CD14-positive monocyte (primary cell): ENCODE measurements around the gene HES4. TPM values are rescaled to one million over a fixed set of nuclear protein-coding genes. Genes with fewer than 3 reads are reported as not detected.

Experiments
- DNase-seq, 3 donors: peaks; one replicate each; pipeline ENCODE4 v3.0.0-alpha.2; 2011 to 2022
- H2AFZ ChIP-seq: 2 replicates; pipeline ENCODE4 v1.6.0; 2012; ENCODE audit warnings: mild to moderate bottlenecking, low read depth, low read length, inconsistent platforms; ENCODE audit not compliant: insufficient read depth, poor library complexity, severe bottlenecking
- H3K27ac ChIP-seq, 2 donors: 1 replicate in 1 of 2; 2 replicates in 1 of 2; pipeline ENCODE4 v1.5.1; 2012 to 2013; ENCODE audit warnings: low read length in 2 of 2, control low read depth in 1 of 2, inconsistent platforms in 1 of 2, low read depth in 1 of 2, mild to moderate bottlenecking in 1 of 2
- H3K27me3 ChIP-seq, 2 donors: one replicate each; pipeline versions ENCODE4 v1.6.0 to v1.6.1; 2011 to 2013; ENCODE audit warnings: low read length in 2 of 2; ENCODE audit not compliant: control insufficient read depth in 2 of 2, insufficient read depth in 2 of 2
- H3K36me3 ChIP-seq, 2 donors: replicated peaks in 1 of 2; 1 replicate in 1 of 2; 2 replicates in 1 of 2; pipeline versions ENCODE4 v1.5.1 to v1.6.1; 2012 to 2013; ENCODE audit warnings: low read length in 2 of 2, control low read depth in 1 of 2, inconsistent platforms in 1 of 2, mild to moderate bottlenecking in 1 of 2; ENCODE audit not compliant: insufficient read depth in 2 of 2, control insufficient read depth in 1 of 2
- H3K4me1 ChIP-seq, 2 donors: 1 replicate in 1 of 2; 2 replicates in 1 of 2; pipeline versions ENCODE4 v1.5.1 to v1.6.1; 2012 to 2013; ENCODE audit warnings: low read length in 2 of 2, control low read depth in 1 of 2, inconsistent platforms in 1 of 2, mild to moderate bottlenecking in 1 of 2, moderate library complexity in 1 of 2; ENCODE audit not compliant: insufficient read depth in 2 of 2, control insufficient read depth in 1 of 2
- H3K4me2 ChIP-seq: replicated peaks from 2 replicates; pipeline ENCODE3; 2012; ENCODE audit warnings: low read length, moderate library complexity, mild to moderate bottlenecking; ENCODE audit not compliant: poor library complexity, severe bottlenecking; ENCODE audit errors: extremely low read depth
- H3K4me3 ChIP-seq, 3 experiments: fragments of 200-600 bp in 1 of 3; sonication (generic) in 1 of 3; replicated peaks in 1 of 3; 1 replicate in 2 of 3; 2 replicates in 1 of 3; pipeline ENCODE4 v1.5.1; 2011 to 2013; ENCODE audit warnings: low read length in 3 of 3, mild to moderate bottlenecking in 3 of 3, control low read depth in 2 of 3, low read depth in 2 of 3, inconsistent platforms in 1 of 3, moderate library complexity in 1 of 3
- H3K79me2 ChIP-seq: 2 replicates; pipeline ENCODE4 v1.6.0; 2012; ENCODE audit warnings: mild to moderate bottlenecking, control low read depth, inconsistent platforms, low read length, moderate library complexity; ENCODE audit not compliant: insufficient read depth
- H3K9ac ChIP-seq: 2 replicates; pipeline ENCODE4 v1.6.0; 2017; ENCODE audit warnings: low read length, mild to moderate bottlenecking; ENCODE audit not compliant: insufficient read depth, poor library complexity, severe bottlenecking
- H3K9me3 ChIP-seq, 2 donors: replicated peaks in 1 of 2; 1 replicate in 1 of 2; 2 replicates in 1 of 2; pipeline versions ENCODE4 v1.5.1 to v1.6.1; 2012 to 2013; ENCODE audit warnings: low read length in 2 of 2, control low read depth in 1 of 2; ENCODE audit not compliant: control insufficient read depth in 1 of 2, insufficient read depth in 1 of 2
- H4K20me1 ChIP-seq: 2 replicates; pipeline ENCODE4 v1.6.0; 2012; ENCODE audit warnings: mild to moderate bottlenecking, low read length, control low read depth, moderate library complexity; ENCODE audit not compliant: insufficient read depth
- H3K27ac Mint-ChIP-seq, 7 donors: one replicate each; pipeline ENCODE4 v1.8.0; 2020; ENCODE audit warnings: mild to moderate bottlenecking in 7 of 7, mixed read lengths in 7 of 7, moderate library complexity in 6 of 7, inconsistent platforms in 2 of 7
- H3K27me3 Mint-ChIP-seq, 3 donors: one replicate each; pipeline ENCODE4 v1.8.0; 2021 to 2022; ENCODE audit warnings: low read depth in 3 of 3, mild to moderate bottlenecking in 3 of 3, mixed read lengths in 3 of 3, moderate library complexity in 3 of 3, inconsistent platforms in 1 of 3
- H3K36me3 Mint-ChIP-seq, 2 donors: one replicate each; pipeline ENCODE4 v1.8.0; 2020; ENCODE audit warnings: mixed read lengths in 2 of 2, inconsistent platforms in 1 of 2, mild to moderate bottlenecking in 1 of 2
- H3K4me1 Mint-ChIP-seq: one replicate; pipeline ENCODE4 v1.8.0; 2020; ENCODE audit warnings: mild to moderate bottlenecking, mixed read lengths
- H3K4me3 Mint-ChIP-seq, 2 donors: one replicate each; pipeline ENCODE4 v1.8.0; 2020; ENCODE audit warnings: mild to moderate bottlenecking in 2 of 2, mixed read lengths in 2 of 2, moderate library complexity in 1 of 2
- H3K9me3 Mint-ChIP-seq, 7 donors: one replicate each; pipeline ENCODE4 v1.8.0; 2020 to 2022; ENCODE audit warnings: mixed read lengths in 7 of 7, mild to moderate bottlenecking in 6 of 7, moderate library complexity in 6 of 7, inconsistent platforms in 2 of 7
- CTCF ChIP-seq: fragments of 200-600 bp; IDR thresholded peaks from one replicate; pipeline ENCODE4 v1.8.0; 2022; ENCODE audit warnings: antibody characterized with exemption, mild to moderate bottlenecking
- WGBS: methylation state at CpG from one replicate; pipeline ENCODE4 v1.1.5; 2013; ENCODE audit warnings: missing lambda C conversion rate; ENCODE audit not compliant: insufficient coverage; 5-methylcytosine and 5-hydroxymethylcytosine counted together
- intact Hi-C, 2 donors: fragments of 100-400 bp; cut with micrococcal nuclease; formaldehyde crosslinking; loops; one replicate each; pipeline versions ENCODE4 v1.15.0 to v1.15.1; 2023
- polyA plus RNA-seq, 3 donors: library from polyadenylated mRNA; depleted of rRNA in 1 of 3; unstranded in 2 of 3; stranded (reverse) in 1 of 3; fragments of 300-500 nt in 2 of 3; fragments of >200 nt in 1 of 3; fragmentation: Illumina TruSeq in 2 of 3; gene quantifications; 1 replicate in 2 of 3; 2 replicates in 1 of 3; pipeline ENCODE4 v1.2.3, GENCODE V29; 2012 to 2021

Gene HES4
- polyA plus RNA-seq, 3 donors: 1.4 to 26.8 (median 2.0) TPM

- Histone ChIP-seq H2AFZ (no peak overlapping the region), H3K36me3 (no peaks in the 10 kb centered on the region), H3K4me2 (peak overlapping the region; percentile 36), H3K9ac (no peak overlapping the region), H4K20me1 (peaks cover 12% of the 10 kb centered on the region), H3K4me3 (peak overlapping the region in 1 of 3 experiments; percentile 52), H3K79me2 (no peaks in the 10 kb centered on the region), H3K27ac (no peak overlapping the region), H3K27me3 (peaks cover 29 to 62% of the 10 kb centered on the region in 2 donors), H3K9me3 (peaks cover 12 to 27% of the 10 kb centered on the region in 2 donors), H3K4me1 (peaks cover 11 to 33% of the 10 kb centered on the region in 2 donors)
- Mint-ChIP-seq H3K36me3 (peaks cover 0 to 4% of the 10 kb centered on the region in 2 donors), H3K4me1 (peaks cover 14% of the 10 kb centered on the region), H3K4me3 (no peak overlapping the region), H3K27me3 (peaks cover 58 to 85% (median 65%) of the 10 kb centered on the region in 3 donors), H3K27ac (no peak overlapping the region), H3K9me3 (peaks cover 3 to 35% (median 17%) of the 10 kb centered on the region in 7 donors)
- no peak for TF ChIP-seq CTCF
- intact Hi-C loops: no loop called here
- peak in 1 of 3 donors; percentile 6 for DNase-seq
- 50% methylated on average over 3 of the region's 3 CpGs for WGBS
These were observed 2.2 kb downstream of the HES4 start for GRCh38 chr1:997713-997992.

- intact Hi-C loops: no loop called here
- 52% methylated on average over 22 of the region's 24 CpGs for WGBS
- peaks cover 52 to 80% (median 63%) of the 10 kb centered on the region in 3 donors for H3K27me3 Mint-ChIP-seq
- Histone ChIP-seq H3K4me3 (peak overlapping the region in 1 of 3 experiments; percentile 52), H3K79me2 (no peaks in the 10 kb centered on the region), H4K20me1 (peaks cover 12% of the 10 kb centered on the region), H2AFZ (no peak overlapping the region), H3K27ac (no peak overlapping the region), H3K9ac (no peak overlapping the region), H3K9me3 (peaks cover 16 to 27% of the 10 kb centered on the region in 2 donors), H3K27me3 (peaks cover 28 to 58% of the 10 kb centered on the region in 2 donors), H3K4me2 (peak overlapping the region; percentile 36), H3K4me1 (peaks cover 11 to 33% of the 10 kb centered on the region in 2 donors), H3K36me3 (no peaks in the 10 kb centered on the region)
- H3K4me3 Mint-ChIP-seq: peak overlapping the region; percentile 56 to 75
- DNase-seq: peak in 1 of 3 donors; percentile 8
- H3K4me1 Mint-ChIP-seq: peaks cover 14% of the 10 kb centered on the region
- peaks cover 6 to 40% (median 21%) of the 10 kb centered on the region in 7 donors for H3K9me3 Mint-ChIP-seq
- H3K36me3 Mint-ChIP-seq: peaks cover 0 to 4% of the 10 kb centered on the region in 2 donors
- H3K27ac Mint-ChIP-seq: no peak overlapping the region
- no peak for TF ChIP-seq CTCF
These were observed 2.8 kb downstream of the HES4 start for GRCh38 chr1:996851-997712.
